Activated T-helper 17 cell treated with anti-CD3 and anti-CD28 coated beads, Interleukin-2, amount 50 U/mL, for 72 hours (primary cell): ENCODE data around the gene MDC1. TPM values are rescaled to one million over a fixed set of nuclear protein-coding genes. Genes with fewer than 3 reads are reported as not detected.
"Not testable (repeated sequence)": the region's sequence is repeated elsewhere in the genome, so short reads cannot be mapped to it uniquely, and the experiment has no call there.

Source experiments
- ATAC-seq: fragments of 150-1000 bp; cut with Tn5 transposase; replicated peaks from 2 replicates; pipeline ENCODE4 v1.10.0; 2021; ENCODE audit warnings: mild to moderate bottlenecking, moderate library complexity
- H3K27ac Mint-ChIP-seq: one replicate; pipeline ENCODE4 v1.8.0; 2022; ENCODE audit warnings: mixed read lengths
- H3K27me3 Mint-ChIP-seq: one replicate; pipeline ENCODE4 v1.8.0; 2022; ENCODE audit warnings: mixed read lengths
- H3K36me3 Mint-ChIP-seq: one replicate; pipeline ENCODE4 v1.8.0; 2022; ENCODE audit warnings: low read depth, mild to moderate bottlenecking, mixed read lengths
- H3K4me1 Mint-ChIP-seq: one replicate; pipeline ENCODE4 v1.8.0; 2022; ENCODE audit warnings: mixed read lengths
- H3K4me3 Mint-ChIP-seq: one replicate; pipeline ENCODE4 v1.8.0; 2022; ENCODE audit warnings: mild to moderate bottlenecking, mixed read lengths
- H3K9me3 Mint-ChIP-seq: one replicate; pipeline ENCODE4 v1.8.0; 2022; ENCODE audit warnings: mixed read lengths
- total RNA-seq, 2 donors: library from RNA; stranded (reverse); gene quantifications; one replicate each; pipeline ENCODE4 v1.2.3, GENCODE V29; 2022

Gene MDC1, protein sequence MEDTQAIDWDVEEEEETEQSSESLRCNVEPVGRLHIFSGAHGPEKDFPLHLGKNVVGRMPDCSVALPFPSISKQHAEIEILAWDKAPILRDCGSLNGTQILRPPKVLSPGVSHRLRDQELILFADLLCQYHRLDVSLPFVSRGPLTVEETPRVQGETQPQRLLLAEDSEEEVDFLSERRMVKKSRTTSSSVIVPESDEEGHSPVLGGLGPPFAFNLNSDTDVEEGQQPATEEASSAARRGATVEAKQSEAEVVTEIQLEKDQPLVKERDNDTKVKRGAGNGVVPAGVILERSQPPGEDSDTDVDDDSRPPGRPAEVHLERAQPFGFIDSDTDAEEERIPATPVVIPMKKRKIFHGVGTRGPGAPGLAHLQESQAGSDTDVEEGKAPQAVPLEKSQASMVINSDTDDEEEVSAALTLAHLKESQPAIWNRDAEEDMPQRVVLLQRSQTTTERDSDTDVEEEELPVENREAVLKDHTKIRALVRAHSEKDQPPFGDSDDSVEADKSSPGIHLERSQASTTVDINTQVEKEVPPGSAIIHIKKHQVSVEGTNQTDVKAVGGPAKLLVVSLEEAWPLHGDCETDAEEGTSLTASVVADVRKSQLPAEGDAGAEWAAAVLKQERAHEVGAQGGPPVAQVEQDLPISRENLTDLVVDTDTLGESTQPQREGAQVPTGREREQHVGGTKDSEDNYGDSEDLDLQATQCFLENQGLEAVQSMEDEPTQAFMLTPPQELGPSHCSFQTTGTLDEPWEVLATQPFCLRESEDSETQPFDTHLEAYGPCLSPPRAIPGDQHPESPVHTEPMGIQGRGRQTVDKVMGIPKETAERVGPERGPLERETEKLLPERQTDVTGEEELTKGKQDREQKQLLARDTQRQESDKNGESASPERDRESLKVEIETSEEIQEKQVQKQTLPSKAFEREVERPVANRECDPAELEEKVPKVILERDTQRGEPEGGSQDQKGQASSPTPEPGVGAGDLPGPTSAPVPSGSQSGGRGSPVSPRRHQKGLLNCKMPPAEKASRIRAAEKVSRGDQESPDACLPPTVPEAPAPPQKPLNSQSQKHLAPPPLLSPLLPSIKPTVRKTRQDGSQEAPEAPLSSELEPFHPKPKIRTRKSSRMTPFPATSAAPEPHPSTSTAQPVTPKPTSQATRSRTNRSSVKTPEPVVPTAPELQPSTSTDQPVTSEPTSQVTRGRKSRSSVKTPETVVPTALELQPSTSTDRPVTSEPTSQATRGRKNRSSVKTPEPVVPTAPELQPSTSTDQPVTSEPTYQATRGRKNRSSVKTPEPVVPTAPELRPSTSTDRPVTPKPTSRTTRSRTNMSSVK (N-terminal part only)
- total RNA-seq, result 10 to 100 TPM; 57.4 to 82.1 TPM

GRCh38 chr6:30717129-30717844 lies at the start of gene MDC1:
Gene MDC1 (minus strand): TSS chr6:30717281. CDS start chr6:30715175, 2,106 bp downstream.
- H3K9me3 Mint-ChIP-seq, result no peaks in the 10 kb centered on the region
- no peaks in the 10 kb centered on the region for H3K27me3 Mint-ChIP-seq
- peak within 1 kb of the TSS; percentile 99 for H3K27ac Mint-ChIP-seq
- peaks cover 29% of the 10 kb centered on the region for H3K4me1 Mint-ChIP-seq
- peak; percentile 83 for ATAC-seq
- H3K4me3 Mint-ChIP-seq, result peak within 1 kb of the TSS; percentile 99
- peaks cover 82% of the 10 kb centered on the region for H3K36me3 Mint-ChIP-seq

DNA sequence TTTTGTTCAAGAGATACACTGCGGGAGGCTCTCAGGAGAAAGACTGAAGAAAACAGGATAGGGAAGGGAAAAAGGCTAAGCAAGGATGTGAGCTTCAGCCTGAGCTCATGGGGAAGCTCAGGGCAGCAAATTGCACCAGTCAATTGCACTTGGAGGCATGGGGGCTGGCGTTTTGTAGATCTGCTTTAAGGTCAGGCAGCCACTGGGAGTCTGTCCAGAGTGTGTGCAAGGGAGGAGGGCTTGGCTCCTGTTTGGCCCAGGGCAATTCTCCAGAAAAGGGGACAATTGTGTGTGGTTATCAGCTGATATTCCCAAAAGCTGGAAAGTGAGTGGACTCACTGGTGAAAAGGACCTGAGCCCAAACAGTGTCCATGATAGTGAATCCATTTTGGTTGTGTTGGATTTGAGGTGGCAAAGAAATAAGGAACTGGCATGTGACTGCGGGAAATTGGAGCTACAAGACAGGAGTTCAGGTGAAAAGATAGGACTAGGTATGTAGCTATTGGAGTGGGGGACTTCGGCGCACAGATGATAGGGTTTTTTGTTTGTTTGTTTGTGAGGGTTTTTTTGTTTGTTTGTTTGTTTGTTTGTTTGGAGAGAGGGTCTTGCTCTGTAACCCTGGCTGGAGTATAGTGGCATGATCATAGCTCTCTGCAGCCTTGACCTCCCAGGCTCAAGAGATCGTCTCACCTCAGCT lies 49.5 kb upstream of the MDC1 start:
- peaks cover 3% of the 10 kb centered on the region for H3K9me3 Mint-ChIP-seq
- ATAC-seq, result no peak
- peaks cover 64% of the 10 kb centered on the region for H3K4me1 Mint-ChIP-seq
- no peaks in the 10 kb centered on the region for H3K27me3 Mint-ChIP-seq
- peak overlapping the region; percentile 95 for H3K27ac Mint-ChIP-seq
- H3K4me3 Mint-ChIP-seq, result peak overlapping the region; percentile 78
- peaks cover 19% of the 10 kb centered on the region for H3K36me3 Mint-ChIP-seq

- Mint-ChIP-seq H3K36me3 (peaks cover 19% of the 10 kb centered on the region), H3K4me1 (peaks cover 58% of the 10 kb centered on the region)
- not testable (repeated sequence) for H3K27me3 Mint-ChIP-seq, H3K9me3 Mint-ChIP-seq, H3K27ac Mint-ChIP-seq, ATAC-seq, H3K4me3 Mint-ChIP-seq
Observed at GRCh38 chr6:30765495-30765894, 48.4 kb upstream of the MDC1 start.

GRCh38 chr6:30764490-30765043 lies 47.5 kb upstream of the MDC1 start:
- Mint-ChIP-seq H3K27ac (peak overlapping the region; percentile 74), H3K36me3 (peaks cover 11% of the 10 kb centered on the region), H3K4me1 (peaks cover 49% of the 10 kb centered on the region), H3K4me3 (peak overlapping the region; percentile 43)
- not testable (repeated sequence) for ATAC-seq, H3K27me3 Mint-ChIP-seq, H3K9me3 Mint-ChIP-seq

GRCh38 chr6:30763618-30764489 lies 46.8 kb upstream of the MDC1 start:
- Mint-ChIP-seq H3K36me3 (peaks cover 4% of the 10 kb centered on the region), H3K4me3 (peak overlapping the region; percentile 43), H3K4me1 (peaks cover 46% of the 10 kb centered on the region), H3K9me3 (peaks cover 3% of the 10 kb centered on the region), H3K27ac (peak overlapping the region; percentile 74), H3K27me3 (no peaks in the 10 kb centered on the region)
- no peak for ATAC-seq

GRCh38 chr6:30763155-30763617 lies 46.1 kb upstream of the MDC1 start:
- H3K9me3 Mint-ChIP-seq, result peaks cover 3% of the 10 kb centered on the region
- peaks cover 43% of the 10 kb centered on the region for H3K4me1 Mint-ChIP-seq
- H3K4me3 Mint-ChIP-seq, result peak overlapping the region; percentile 43
- peak overlapping the region; percentile 74 for H3K27ac Mint-ChIP-seq
- H3K36me3 Mint-ChIP-seq, result no peaks in the 10 kb centered on the region
- ATAC-seq, result no peak
- no peaks in the 10 kb centered on the region for H3K27me3 Mint-ChIP-seq

GRCh38 chr6:30761791-30762429 lies 44.8 kb upstream of the MDC1 start:
- no peaks in the 10 kb centered on the region for H3K27me3 Mint-ChIP-seq
- ATAC-seq, result peak; percentile 92
- no peaks in the 10 kb centered on the region for H3K36me3 Mint-ChIP-seq
- H3K27ac Mint-ChIP-seq, result peak overlapping the region; percentile 70
- H3K4me1 Mint-ChIP-seq, result peaks cover 39% of the 10 kb centered on the region
- H3K9me3 Mint-ChIP-seq, result no peaks in the 10 kb centered on the region
- peak overlapping the region; percentile 36 for H3K4me3 Mint-ChIP-seq

DNA sequence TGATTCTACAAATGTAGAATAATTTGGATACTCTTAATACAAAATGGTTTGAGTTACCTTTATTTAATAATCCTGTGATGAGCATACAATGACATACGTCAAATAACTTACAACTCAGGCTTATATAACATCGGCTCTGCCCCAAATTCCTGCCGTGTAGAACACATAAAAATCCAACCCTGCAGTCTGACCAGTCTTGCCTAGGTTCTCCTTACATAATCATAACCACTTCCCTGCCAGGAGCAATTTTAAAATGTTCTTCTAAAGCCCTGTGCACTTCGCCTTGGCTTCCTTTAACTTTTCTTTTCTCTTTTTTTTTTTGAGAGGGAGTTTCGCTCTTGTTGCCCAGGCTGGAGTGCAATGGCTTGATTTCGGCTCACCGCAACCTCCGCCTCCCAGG lies 43.5 kb upstream of the MDC1 start:
- peaks cover 31% of the 10 kb centered on the region for H3K4me1 Mint-ChIP-seq
- H3K9me3 Mint-ChIP-seq, result no peaks in the 10 kb centered on the region
- no peaks in the 10 kb centered on the region for H3K27me3 Mint-ChIP-seq
- H3K27ac Mint-ChIP-seq, result peak overlapping the region; percentile 70
- no peak overlapping the region for H3K4me3 Mint-ChIP-seq
- no peaks in the 10 kb centered on the region for H3K36me3 Mint-ChIP-seq
- ATAC-seq, result no peak

DNA sequence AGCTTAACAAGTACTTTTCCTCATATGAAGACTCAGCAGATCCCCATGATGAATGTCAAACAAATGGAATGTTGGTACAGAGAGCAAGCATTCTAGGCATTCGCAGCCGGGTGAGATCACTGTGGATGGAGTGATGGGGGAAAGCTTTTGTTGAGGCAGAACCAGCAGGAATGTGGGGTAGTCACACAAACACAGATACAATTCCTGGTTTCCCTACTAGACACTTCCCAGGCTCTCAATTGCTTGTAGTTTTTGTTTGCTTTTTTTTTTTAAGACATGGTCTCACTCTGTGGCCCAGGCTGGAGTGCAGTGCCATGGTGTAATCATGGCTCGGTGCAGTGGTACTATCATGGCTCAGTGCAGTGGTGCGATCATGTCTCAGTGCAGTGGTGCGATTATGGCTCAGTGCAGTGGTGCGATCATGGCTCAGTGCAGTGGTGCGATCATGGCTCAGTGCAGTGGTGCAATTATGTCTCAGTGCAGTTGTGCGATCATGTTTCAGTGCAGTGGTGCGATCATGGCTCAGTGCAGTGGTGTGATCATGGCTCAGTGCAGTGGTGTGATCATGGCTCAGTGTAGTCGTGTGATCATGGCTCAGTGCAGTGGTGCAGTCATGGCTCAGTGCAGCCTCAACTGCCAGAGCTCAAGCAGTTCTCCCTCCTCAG lies 42.6 kb upstream of the MDC1 start:
- ATAC-seq, result no peak
- H3K4me1 Mint-ChIP-seq, result peaks cover 31% of the 10 kb centered on the region
- no peaks in the 10 kb centered on the region for H3K9me3 Mint-ChIP-seq
- no peak overlapping the region for H3K27ac Mint-ChIP-seq
- no peaks in the 10 kb centered on the region for H3K27me3 Mint-ChIP-seq
- no peak overlapping the region for H3K4me3 Mint-ChIP-seq
- H3K36me3 Mint-ChIP-seq, result no peaks in the 10 kb centered on the region

GRCh38 chr6:30757261-30757904 lies 40.3 kb upstream of the MDC1 start:
- Mint-ChIP-seq H3K27me3 (no peaks in the 10 kb centered on the region), H3K27ac (no peak overlapping the region)
- ATAC-seq, result no peak

GRCh38 chr6:30756405-30757003 lies 39.4 kb upstream of the MDC1 start:
- not testable (repeated sequence) for H3K27ac Mint-ChIP-seq, H3K27me3 Mint-ChIP-seq, H3K4me3 Mint-ChIP-seq, H3K9me3 Mint-ChIP-seq, H3K36me3 Mint-ChIP-seq, ATAC-seq
- H3K4me1 Mint-ChIP-seq, result peaks cover 20% of the 10 kb centered on the region

More at GRCh38 chr6:30757261-30757904, 40.3 kb upstream of the MDC1 start:
- H3K9me3 Mint-ChIP-seq, result no peaks in the 10 kb centered on the region
- peaks cover 21% of the 10 kb centered on the region for H3K4me1 Mint-ChIP-seq
- H3K36me3 Mint-ChIP-seq, result no peaks in the 10 kb centered on the region
- H3K4me3 Mint-ChIP-seq, result no peak overlapping the region
